HCEC 1CT (cell line): ENCODE data around the gene MAPKAPK3.
A peak's percentile ranks its signal among the peaks of the same experiment; 100 is the strongest.

ENCODE experiments used
- DNase-seq: peaks from one replicate; pipeline ENCODE4 v3.0.0-alpha.2; 2017

MAPKAPK3 gene

DNA sequence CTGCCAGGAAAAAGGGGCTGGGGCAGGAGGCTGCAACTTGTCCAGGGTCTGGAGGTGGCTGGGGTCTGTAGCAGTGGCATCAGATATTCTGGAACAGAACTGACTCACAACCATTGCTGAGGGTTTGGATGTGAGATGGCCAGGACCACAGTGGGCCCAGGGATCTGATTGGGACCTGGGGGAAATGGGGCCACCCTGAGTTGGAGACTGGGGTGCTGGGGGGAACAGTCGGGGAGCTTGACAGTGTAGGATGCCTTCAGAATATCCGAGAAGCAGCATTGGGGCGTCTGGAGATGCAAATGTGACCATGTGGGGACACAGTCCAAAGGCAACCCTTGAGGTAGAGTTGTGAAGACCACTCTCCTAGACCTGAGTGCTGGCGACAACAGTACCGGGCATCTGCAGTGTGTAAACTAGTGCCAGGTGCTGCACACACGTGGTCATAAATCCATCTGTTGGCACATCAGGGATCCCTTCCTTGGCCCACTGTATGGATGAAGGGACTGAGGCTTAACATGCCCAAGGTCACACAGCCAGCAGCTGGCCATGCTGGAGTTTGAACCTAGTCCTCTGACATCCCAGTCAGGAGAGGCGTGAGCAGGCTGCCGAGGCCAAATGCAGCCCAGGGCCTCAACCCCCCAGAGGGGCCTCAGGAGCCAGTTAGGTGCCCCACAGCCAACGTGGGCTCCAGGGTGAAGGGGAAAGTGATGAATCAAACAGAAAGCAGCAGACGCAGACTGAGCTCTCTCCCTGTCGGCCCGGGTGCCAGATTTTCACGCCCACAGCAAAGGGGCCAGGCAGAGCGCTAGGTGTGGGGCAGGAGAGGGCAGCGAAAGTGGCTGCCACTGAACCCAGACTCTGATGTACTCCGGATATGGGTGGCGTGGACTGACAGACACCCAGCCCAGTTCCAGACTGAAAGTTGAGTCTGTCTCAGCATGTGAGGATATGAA, 28.9 kb upstream of the MAPKAPK3 start:
- DNase-seq: no peak

DNA sequence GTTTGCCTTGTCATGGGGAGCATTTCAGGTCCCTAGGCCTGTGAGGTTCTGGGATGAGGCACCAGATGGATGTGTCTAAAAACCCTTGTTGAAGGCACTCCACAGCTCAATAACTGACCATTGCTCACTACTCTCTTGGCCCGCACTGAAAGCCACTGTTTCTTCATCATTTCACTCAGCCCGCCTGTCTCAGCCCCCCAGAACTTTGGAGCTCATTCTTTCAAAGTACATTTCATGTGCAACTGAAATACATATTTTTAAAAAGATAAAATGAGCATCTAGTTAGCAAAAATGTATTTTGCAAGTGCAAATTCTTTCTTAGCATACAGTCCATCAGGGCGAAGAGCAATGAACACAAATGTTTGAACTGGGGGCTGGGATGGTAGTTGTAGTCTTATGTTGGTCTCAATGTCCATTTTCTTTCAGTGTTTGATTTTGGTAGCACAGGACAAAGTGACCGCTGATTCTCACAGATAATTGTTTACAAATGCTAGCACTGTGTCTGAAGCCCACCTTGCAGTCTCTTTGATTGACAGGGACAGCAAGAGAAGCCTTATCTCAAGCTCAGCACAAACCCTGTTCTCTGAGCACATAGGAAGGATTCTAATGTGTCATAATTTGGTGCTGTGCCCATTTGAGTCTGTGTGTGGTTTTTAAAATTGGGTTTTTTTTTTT, 28.1 kb upstream of the MAPKAPK3 start:
- no peak for DNase-seq

DNA sequence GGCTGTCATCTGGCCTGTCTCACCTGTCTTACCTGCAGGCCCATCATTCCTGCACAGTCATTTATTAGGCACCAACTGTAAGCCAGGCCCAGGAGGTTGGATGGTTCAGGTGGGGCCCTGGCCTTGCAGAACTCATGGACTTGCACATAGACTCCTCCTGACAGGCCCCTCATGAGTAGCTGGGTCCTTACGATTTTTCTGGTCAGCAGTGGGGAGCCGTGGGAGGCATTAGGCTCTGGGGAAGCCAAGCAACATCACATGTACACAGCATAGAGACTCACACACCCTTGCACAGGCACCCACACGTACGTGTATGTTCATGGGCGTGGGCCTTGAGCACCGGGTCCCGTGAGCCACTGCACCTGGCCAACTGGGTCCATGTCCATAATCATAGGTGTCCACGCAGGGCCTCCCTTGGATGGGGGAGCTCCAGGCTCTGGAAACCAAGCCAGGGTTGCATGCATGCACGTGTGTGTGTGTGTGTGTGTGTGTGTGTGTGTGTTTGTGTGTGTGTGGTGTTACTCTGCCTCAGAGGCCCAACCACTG, 25.7 kb upstream of the MAPKAPK3 start:
- no peak for DNase-seq

DNA sequence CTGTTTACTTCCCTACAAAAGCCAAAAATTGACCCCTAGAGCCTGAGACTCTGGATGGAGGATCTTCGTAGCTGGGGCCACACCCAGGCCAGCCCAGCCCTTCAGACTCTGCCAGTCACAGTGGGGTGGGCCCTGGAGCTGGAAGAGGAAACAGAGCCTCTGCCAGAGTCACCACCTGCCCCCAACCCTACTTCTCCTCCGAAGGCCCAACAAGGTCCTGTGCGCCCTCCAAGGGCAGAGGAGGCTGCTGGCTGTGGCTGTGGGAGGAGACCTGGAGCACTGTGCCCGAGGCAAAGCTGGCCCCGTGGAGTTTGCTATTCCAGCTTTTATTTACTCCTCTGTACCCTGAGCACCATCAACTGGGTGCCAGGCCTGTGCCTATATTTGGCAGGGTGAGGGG, 24.4 kb upstream of the MAPKAPK3 start:
- DNase-seq: no peak

DNA sequence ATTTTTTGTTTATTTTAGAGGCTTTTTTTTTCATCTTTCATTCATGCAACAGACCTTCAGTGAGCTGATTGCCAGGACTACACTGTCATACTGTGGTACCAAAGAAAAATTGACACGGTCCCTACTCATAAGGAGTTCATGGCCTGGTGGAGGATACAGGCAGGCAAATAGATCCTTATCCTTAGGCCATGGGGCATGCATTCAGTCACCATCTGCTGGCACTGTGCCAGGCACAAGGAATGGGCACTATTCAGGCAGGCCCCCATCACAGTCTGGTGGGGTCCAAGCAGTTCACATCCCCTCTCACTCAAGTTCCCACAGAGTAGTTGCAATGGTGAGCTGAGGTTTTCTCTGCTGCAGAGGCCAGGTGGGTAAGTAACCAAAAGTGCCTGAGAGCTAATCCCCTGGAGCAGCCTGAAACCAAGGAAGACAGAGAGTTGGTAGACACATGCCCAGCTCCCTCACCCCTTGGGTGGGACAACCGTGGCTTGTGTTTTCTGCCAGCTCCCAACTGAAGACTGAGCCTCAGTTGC, 22.6 kb upstream of the MAPKAPK3 start:
- no peak for DNase-seq

DNA sequence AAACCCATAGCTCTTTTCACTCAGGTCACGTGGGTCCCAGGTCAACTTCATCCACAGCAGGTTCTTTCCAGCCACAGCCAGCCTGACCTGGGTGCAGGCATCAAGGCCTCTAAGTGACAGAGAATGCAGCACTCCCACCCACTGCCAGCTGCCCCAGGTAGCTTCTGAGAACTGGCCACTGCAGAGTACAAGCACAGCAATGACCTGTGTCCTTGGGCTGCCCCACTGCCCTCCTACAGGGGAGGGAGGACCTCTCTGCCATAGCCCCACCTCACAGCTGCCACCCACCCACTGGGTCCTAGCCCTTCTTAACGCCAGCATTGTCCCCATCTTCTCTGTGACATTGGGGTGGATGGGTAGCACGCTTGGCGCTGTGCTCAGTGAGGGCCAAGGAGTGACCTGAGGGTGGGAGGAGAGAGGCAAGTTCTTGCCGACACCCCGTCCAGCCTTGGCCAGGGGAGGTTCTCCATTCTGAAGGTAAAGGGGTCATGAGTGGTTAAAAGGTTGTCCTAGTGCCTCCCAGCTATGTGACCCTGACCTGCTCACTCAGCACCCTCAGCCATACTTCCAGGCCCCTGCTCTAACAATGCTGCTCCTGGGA, 17.7 kb upstream of the MAPKAPK3 start:
- DNase-seq: no peak

DNA sequence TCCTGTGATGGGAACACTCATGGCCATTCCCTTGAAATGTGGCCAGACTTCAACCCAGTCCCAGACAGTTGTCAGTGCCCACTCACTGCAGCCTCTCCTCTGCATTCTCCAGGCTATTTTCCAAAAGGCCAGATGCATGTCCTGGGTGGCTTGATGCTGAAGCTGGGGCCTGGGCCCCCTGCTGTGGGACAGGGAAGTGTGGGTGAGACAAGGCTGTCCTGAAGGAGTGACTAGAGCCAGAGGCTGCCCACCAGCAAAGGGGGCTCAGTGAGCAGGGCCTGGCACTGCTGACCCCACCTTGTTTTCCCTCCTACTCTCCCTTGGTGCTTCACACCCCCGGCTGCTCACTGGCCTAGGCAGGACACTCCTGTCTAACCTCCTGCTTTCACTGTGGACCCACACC, 17.2 kb upstream of the MAPKAPK3 start:
- no peak for DNase-seq

DNA sequence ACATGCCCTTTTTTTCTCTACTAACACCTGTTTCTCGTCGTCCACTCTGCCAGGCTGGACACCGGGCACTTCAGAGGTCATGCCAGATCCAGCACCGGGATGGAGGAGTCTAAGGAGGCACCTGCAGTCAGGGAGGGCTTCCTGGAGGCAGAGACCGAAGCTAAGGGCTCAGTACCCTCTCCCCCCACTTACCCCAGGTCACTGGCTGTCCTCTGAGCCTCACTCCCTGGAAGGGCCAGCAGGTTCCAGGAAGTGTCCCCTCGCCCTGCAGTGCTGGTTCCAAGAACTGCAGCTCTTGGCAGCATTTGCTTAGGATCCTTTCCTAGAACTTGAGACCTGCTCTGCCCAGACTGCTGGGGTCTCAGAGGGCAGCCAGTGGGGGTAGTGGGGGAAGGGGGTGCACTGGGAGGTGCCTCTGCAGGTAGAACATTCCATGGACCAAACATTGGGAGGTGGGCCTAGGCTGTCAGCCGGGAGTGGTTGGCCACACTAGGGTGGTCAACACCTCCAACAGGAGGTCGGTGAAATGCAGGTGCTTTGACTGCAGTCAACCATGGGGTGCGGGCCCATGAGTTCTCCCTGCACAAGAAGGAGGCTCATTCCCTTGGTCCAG, 16.7 kb upstream of the MAPKAPK3 start:
- no peak for DNase-seq

DNA sequence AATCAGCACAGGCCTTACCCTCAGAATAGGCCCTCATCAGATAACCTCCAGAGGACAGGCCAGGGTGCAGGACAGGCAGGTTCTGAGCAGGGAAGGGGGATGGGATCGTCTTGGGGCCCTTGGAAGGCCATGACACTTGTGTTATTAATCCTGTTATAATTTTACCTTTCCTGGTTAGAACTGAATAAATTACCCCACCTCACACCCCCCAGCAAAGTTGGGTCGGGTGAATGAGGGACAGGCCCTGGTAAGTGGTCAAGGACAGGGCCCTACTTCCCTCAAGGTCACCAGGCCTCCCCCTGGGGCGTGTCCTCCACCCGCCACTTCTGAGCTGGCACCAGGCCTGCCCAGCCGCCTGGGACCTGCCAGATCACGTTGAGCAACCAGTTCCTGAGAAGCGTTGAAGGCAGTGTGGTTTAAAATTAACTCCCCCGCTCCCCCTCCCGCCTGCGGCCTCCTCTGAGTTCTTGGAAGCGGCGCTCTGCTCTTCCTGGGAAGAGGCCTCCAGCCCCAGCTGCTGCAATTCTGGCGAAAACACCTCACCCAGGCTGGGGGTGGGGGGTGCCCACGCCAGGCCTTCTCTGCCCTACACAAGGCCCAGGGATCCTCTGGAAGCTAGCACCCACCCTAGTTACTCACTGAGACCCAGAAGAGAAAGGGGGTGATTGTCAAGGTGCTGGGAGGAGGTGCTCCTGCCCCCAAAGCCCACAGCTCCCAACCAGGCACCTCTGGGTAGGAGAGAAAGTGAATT, 15.9 kb upstream of the MAPKAPK3 start:
- DNase-seq: peak; percentile 95

DNA sequence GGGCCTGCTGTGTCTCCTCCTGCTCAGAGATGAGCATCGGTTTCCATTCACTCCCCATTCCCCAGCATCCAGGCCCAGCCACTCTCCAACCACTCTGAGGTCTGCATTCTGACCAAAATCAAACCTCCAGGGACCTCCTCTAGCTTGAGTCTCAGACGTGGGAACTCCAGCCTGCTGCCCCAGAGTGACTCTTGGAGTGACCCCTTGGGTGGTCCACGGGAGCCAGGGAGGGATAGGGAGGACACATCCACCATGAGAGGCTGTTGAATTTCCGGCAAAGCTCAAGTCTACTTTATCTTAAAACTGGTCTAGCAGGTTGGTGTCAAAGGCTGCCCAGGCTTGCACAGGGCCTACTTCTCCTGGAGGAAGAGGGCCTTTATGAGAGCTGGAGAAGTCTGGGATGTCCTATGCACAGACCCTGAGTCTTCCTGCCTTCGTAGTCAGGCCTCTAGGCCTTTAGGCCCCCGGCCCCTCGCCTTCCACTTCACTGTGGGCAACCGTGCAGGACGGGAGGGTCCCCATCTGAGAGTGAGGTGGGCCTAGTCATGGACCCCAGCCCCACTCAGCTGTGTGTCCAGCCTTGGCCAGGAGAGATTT, 14.3 kb upstream of the MAPKAPK3 start:
- DNase-seq: no peak

DNA sequence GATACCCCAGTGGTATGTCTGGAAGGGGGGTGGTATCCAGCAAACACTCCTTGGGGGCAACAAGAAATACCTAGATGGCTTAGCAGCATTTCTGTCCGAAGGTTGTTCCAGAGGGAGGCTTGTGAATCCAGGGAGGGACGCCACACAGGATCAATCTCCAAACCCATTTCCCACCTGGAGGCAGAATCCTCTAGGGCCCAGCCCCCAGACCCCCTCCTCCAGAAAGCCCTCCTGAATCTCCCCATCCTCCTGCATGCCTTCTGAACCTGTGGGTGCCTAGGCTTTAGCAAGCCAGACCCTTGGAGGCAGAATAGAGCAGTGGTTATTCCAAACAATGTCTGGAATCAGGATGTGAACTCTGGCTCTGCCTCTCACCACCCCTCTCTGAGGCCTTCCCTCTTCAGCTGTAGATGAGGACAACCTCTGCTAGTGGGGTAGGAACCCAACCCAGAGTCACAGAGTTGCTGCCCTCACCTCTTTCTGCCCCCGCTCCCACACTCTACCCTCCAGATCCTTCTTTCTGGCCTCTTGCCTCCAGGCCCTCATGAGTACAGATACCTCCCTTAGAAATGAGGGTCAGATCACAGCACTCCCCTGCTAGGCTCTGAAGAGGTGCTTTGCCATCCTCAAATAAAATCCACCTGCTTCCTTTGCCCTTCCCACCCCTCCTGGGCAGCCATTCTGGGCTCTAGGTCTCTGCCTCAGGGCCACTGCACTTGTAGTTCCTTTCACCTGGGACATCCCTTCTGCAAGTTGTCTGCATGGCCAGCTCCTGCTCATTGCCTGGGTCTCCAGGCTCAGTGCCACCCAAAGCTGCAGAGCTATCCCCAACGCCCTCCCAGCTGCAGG, 13.5 kb upstream of the MAPKAPK3 start:
- no peak for DNase-seq

DNA sequence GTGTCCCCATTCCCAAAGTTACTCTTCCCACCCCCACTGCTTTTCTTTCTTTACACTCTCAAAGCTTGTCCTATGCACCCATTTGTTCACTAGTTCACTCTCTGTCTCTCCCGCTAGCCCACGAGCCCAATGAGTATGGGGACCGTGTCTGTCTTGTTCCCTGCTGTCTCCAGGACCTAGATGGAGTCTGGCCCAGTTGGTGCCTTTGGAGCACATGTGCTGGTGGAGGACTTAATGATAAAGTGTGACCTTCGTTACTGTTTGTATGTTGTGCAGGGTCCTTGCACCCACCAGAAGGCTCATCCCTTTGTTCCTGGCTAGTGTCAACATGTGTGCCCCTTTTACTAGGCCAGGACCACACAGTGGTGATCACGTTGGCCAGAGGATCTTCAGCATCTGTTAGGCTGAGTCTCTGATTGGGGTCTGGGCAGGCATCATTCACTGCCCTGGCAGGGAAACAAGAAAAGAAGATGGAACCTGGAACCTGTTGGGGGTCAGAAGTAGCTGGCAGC, 12.8 kb upstream of the MAPKAPK3 start:
- no peak for DNase-seq

DNA sequence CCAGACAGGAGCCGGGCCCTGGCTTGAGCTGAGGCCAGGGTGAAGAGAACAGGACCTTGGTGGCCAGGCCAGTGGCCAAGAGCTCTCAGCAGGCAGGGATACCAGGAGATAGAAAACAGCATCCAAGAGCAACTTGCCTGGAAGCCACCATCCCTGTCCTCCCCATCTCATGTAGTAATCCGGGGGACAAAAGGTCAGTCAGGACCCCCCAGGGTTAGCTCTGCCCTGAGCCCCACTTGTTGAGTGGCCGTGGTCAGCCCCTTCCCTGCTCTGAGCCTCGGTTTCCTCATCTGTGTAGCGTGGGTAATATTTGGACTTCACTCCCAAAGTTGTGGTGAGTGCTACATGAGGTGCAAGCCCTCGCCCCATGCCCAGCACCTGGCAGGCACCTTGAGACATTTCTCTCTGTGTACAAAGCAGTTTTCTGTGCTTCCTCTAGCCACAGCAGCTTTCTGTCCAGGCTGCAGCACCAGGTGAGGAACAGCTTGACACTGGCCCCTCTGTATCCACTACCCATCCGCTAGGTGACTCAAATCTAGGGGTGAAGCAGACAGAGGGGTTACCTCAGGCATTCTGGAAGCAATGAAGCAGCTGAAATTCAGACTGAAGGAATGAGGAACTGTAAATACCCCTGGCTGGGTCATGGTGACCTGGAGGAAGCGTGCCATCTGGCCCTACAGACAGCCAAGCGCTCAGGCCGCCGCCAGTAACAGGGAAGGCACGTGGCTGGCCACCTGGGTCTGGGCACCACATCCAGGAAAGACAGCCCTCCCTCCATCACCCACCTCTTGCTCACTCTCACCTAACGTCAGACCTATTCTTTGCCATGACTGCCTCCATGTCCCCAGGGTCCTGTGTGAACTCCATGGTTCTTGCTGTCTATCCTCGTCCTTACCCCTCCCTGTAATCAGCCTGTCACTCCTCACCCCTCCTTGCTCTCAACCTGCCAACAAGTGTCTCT, 12.0 kb upstream of the MAPKAPK3 start:
- DNase-seq: no peak

DNA sequence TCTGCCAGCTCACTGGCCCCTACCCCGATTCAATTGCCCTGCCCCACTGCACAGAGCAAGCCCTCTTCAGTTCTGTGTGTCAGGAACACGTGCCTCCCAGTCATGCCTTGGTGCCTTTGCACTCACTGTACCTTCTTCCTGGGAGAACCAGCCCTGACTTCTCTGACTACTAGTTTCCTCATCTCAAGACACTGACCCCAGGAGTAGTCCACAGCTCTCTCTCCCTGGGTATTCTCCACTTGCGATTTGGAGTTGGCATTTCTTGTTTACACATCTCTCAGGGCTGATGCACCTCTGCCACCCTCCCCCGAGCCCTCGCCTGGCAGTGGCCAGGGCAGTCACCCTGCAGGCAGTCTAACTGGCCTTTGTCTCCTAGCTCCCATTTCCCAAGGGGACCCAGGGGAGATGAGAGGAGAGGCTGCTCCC, 11.0 kb upstream of the MAPKAPK3 start:
- DNase-seq: no peak

DNA sequence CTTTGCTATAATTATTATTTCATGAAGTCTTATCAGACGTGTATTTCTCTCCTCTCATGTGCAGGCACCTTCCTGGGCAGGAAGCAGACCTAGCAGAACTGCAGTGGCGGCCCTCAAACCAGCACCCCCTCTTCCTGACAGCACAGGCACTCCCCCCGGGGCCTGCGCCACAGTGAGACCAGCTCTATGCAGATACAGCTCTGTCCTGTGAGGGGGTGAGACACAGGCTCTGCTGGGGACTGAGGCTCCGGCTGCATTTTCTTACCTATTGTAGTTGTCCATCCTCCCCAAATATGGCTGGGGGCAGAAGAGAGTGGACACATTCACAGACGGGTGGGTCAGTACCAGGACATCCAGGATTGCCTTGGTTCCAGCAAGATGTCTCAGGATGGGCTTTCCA, 10.4 kb upstream of the MAPKAPK3 start:
- DNase-seq: no peak

DNA sequence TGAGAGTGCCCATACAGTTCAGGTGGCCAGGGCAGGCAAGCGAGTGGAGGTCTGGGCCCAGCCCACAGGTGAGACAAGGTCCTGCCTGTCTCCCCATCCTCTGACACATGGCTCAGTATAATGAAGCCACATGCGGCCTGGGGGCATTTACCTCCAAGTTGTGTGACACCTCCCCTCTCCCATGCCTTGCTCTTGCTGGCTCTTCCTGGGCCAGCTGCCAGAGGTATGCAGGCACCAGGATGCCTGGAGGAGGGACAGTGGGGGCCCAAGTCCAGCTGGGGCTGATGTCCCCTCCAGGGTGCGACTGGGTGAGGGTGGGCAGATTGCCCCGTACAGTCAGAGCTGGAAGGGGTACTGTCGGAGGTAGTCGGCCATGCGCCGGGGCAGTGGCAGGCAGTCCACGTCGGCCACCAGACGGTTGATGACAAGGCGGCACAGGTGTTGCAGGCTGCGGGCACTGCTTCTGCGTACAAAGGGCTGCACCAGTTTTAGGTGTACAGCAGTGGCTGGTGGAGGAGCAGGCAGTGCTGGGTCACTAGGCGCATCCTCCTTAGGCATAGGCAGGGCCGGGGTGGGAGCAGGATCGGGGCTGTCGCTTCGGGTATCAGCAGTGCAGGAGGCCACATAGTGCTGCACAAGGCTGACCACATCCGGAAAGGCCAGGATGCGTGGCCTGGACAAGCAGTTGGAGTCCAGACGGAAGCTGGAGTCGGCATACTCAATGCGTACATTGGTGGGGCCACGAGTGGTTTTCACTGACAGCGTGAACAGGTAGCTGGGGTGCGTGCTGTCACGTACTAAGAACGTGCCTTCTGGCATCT, 9.5 kb upstream of the MAPKAPK3 start:
- no peak for DNase-seq

DNA sequence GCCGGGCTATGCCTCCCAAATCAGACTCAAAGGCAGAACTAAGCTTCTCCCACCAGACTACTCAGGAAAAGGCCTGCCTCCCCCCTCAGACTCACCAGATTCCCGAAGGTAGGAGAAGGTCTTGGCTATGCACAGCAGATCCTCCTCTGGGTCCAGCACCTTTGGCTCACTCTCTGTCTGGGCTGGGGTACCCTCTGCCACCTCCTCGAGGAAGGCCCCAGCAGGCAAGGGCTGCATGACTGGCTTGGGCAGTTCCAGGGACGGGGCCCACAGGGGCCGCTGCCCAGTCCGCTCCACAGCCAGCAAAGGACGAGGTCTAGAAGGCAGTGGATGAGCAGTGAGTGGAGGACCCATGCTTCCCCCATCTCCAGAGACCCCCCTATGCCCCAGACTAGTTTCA, 8.7 kb upstream of the MAPKAPK3 start:
- DNase-seq: no peak

DNA sequence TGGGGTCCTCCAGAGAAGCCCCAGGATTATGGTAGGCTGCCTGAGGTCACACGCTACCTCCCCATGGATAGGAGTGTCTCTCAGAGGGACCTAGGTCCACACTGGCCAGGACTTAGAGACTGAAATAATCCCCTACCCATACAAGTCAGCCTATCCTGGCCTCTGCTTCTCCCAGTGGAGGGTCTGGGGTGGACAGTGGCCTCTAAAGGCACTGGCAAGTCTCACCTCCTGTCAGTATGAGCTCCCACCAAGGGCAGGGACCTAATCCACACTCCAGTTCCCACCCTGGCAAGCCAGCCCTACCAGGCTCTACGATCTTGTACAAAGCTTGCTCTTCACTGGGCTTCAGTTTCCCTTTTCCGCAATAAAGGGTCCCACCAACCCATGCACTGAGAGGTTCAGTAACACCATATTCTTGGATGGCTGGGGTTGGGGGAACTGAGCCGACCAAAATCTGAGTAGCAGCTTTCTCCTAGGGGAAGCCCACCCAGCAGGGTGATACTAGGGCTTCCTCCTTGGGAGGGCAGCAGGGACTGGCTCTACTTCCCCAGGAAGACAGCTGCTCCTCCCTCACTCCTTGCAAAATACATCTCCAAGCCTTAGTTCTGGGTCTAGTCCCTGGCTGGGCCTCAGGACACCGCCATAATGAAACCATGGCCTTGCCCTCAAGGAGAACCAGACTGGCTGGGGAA, 7.7 kb upstream of the MAPKAPK3 start:
- DNase-seq: no peak
